ENCODE measurements around the gene FOXP2. TPM values are rescaled to one million over a fixed set of nuclear protein-coding genes. Genes with fewer than 3 reads are reported as not detected.

The FOXP2 gene
- polyA plus RNA-seq, 3 donors = not detected

DNA sequence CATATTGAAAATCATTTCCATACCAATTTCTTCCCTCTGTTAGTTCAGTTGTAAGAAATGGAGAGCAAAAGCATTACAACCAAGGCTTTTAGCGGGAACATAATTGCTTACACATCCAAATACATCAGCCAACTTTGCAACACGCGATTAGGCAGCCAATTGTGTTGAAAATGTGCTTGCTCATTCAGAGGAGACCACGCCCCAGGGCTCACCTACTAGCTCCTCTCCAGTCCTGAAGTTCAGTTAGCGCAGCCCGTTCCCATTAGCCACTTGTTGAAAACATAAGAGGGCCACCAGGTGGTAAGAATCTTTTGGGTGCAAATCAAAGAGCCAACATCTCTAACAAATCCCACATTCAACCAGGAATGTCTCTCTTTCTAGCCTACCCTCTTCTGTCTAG, 294.0 kb downstream of the FOXP2 start:
- Histone ChIP-seq H3K36me3 (replicated peaks in 1 of 2; ENCODE audit: control insufficient read depth in 1 of 2, insufficient read depth in 2 of 2, low read length in 2 of 2) (no peaks in the 10 kb centered on the region), H3K27ac (ENCODE audit: low read depth in 1 of 2, low read length in 2 of 2) (no peak overlapping the region), H4K20me1 (ENCODE audit: insufficient read depth, low read length) (no peaks in the 10 kb centered on the region), H3K79me2 (ENCODE audit: insufficient read depth, low read length) (no peaks in the 10 kb centered on the region), H3K4me3 (replicated peaks in 1 of 3; ENCODE audit: low read depth in 2 of 3, low read length in 3 of 3) (no peak overlapping the region), H3K4me1 (ENCODE audit: control insufficient read depth in 1 of 2, insufficient read depth in 2 of 2, low read length in 2 of 2) (no peaks in the 10 kb centered on the region), H3K9me3 (replicated peaks in 1 of 2; ENCODE audit: control insufficient read depth in 1 of 2, insufficient read depth in 1 of 2, low read length in 2 of 2) (peaks cover 0 to 6% of the 10 kb centered on the region in 2 donors), H2AFZ (ENCODE audit: insufficient read depth, low read depth, low read length, poor library complexity, severe bottlenecking) (no peak overlapping the region), H3K9ac (ENCODE audit: insufficient read depth, low read length, poor library complexity, severe bottlenecking) (no peak overlapping the region), H3K27me3 (ENCODE audit: control insufficient read depth in 2 of 2, insufficient read depth in 2 of 2, low read length in 2 of 2) (no peaks in the 10 kb centered on the region), H3K4me2 (replicated peaks; ENCODE audit: extremely low read depth, low read length, poor library complexity, severe bottlenecking) (no peak overlapping the region)
- Mint-ChIP-seq H3K27me3 (ENCODE audit: low read depth in 3 of 3) (peaks cover 0 to 4% (median 1%) of the 10 kb centered on the region in 3 donors), H3K4me1 (no peaks in the 10 kb centered on the region), H3K4me3 (no peak overlapping the region), H3K27ac (no peak overlapping the region), H3K9me3 (peaks cover 0 to 3% (median 2%) of the 10 kb centered on the region in 7 donors), H3K36me3 (no peaks in the 10 kb centered on the region)
- no peak for DNase-seq
- no CpG with 5 or more reads among the region's 6 CpGs for WGBS (ENCODE audit: insufficient coverage)
- intact Hi-C loops (cut with micrococcal nuclease) = no loop called here
- TF ChIP-seq, protein P1, sequence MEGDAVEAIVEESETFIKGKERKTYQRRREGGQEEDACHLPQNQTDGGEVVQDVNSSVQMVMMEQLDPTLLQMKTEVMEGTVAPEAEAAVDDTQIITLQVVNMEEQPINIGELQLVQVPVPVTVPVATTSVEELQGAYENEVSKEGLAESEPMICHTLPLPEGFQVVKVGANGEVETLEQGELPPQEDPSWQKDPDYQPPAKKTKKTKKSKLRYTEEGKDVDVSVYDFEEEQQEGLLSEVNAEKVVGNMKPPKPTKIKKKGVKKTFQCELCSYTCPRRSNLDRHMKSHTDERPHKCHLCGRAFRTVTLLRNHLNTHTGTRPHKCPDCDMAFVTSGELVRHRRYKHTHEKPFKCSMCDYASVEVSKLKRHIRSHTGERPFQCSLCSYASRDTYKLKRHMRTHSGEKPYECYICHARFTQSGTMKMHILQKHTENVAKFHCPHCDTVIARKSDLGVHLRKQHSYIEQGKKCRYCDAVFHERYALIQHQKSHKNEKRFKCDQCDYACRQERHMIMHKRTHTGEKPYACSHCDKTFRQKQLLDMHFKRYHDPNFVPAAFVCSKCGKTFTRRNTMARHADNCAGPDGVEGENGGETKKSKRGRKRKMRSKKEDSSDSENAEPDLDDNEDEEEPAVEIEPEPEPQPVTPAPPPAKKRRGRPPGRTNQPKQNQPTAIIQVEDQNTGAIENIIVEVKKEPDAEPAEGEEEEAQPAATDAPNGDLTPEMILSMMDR (IDR thresholded peaks at IDR 0.05) = no peak

DNA sequence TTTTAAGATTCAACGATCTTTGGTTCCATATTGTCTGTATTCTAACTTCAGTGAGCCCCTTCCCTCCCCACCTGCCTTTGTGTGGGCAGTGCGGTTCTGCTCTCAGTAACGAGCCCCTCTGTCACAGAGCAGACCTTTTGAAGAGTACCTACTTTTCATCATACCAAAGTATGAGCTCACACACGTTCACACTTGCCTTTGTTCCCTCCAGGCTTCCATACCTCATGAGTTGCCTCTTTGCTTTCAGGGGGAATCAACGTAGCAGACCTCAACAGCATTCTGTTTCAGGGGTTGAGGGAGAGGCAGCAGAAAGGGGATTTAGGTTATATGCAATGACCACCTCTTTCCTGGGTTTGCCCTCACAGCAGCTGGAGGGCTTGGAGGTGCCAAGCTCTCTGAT, 295.9 kb downstream of the FOXP2 start:
- WGBS (ENCODE audit: insufficient coverage) = 85% methylated on average over 3 of the region's 5 CpGs
- Mint-ChIP-seq H3K4me3 (no peak overlapping the region), H3K36me3 (no peaks in the 10 kb centered on the region), H3K4me1 (no peaks in the 10 kb centered on the region), H3K27me3 (ENCODE audit: low read depth in 3 of 3) (peaks cover 0 to 1% (median 0%) of the 10 kb centered on the region in 3 donors), H3K27ac (no peak overlapping the region), H3K9me3 (peaks cover 0 to 3% (median 0%) of the 10 kb centered on the region in 7 donors)
- H3K79me2 ChIP-seq (ENCODE audit: insufficient read depth, low read length) = no peaks in the 10 kb centered on the region
- no peaks in the 10 kb centered on the region for H3K36me3 ChIP-seq (replicated peaks in 1 of 2; ENCODE audit: control insufficient read depth in 1 of 2, insufficient read depth in 2 of 2, low read length in 2 of 2)
- no peaks in the 10 kb centered on the region for H4K20me1 ChIP-seq (ENCODE audit: insufficient read depth, low read length)
- no peak overlapping the region for H3K27ac ChIP-seq (ENCODE audit: low read depth in 1 of 2, low read length in 2 of 2)
- H3K27me3 ChIP-seq (ENCODE audit: control insufficient read depth in 2 of 2, insufficient read depth in 2 of 2, low read length in 2 of 2) = no peaks in the 10 kb centered on the region
- TF ChIP-seq, protein P1 (IDR thresholded peaks at IDR 0.05) = no peak
- H3K4me3 ChIP-seq (replicated peaks in 1 of 3; ENCODE audit: low read depth in 2 of 3, low read length in 3 of 3) = no peak overlapping the region
- H3K9ac ChIP-seq (ENCODE audit: insufficient read depth, low read length, poor library complexity, severe bottlenecking) = no peak overlapping the region
- H2AFZ ChIP-seq (ENCODE audit: insufficient read depth, low read depth, low read length, poor library complexity, severe bottlenecking) = no peak overlapping the region
- H3K9me3 ChIP-seq (replicated peaks in 1 of 2; ENCODE audit: control insufficient read depth in 1 of 2, insufficient read depth in 1 of 2, low read length in 2 of 2) = no peaks in the 10 kb centered on the region
- H3K4me1 ChIP-seq (ENCODE audit: control insufficient read depth in 1 of 2, insufficient read depth in 2 of 2, low read length in 2 of 2) = no peaks in the 10 kb centered on the region
- H3K4me2 ChIP-seq (replicated peaks; ENCODE audit: extremely low read depth, low read length, poor library complexity, severe bottlenecking) = no peak overlapping the region
- DNase-seq = no peak
- intact Hi-C loops (cut with micrococcal nuclease) = no loop called here
